Upper lobe of left lung (tissue), 6 donors: ENCODE measurements around the gene PARP3. TPM values are rescaled to one million over a fixed set of nuclear protein-coding genes. Genes with fewer than 3 reads are reported as not detected.

Experiments used
- ATAC-seq, 2 donors: fragments of 200-7000 bp; cut with Tn5 transposase; one replicate each; pipeline ENCODE4 v1.9.1; 2022; ENCODE audit warnings: mild to moderate bottlenecking in 2 of 2, moderate library complexity in 2 of 2; ENCODE audit not compliant: low FRiP score in 2 of 2
- DNase-seq, 2 donors: peaks; one replicate each; pipeline ENCODE4 v3.0.0-alpha.2; 2019 to 2020
- H3K27ac ChIP-seq, 4 donors: fragments of 200-600 bp; sonication (generic); one replicate each; pipeline ENCODE4 v1.5.1; 2016 to 2019
- H3K27me3 ChIP-seq, 4 donors: fragments of 200-600 bp; sonication (generic); one replicate each; pipeline ENCODE4 v1.5.1; 2017 to 2019
- H3K36me3 ChIP-seq, 4 donors: fragments of 200-600 bp; sonication (generic); one replicate each; pipeline ENCODE4 v1.5.1; 2016 to 2019
- H3K4me1 ChIP-seq, 4 donors: fragments of 200-600 bp; sonication (generic); one replicate each; pipeline ENCODE4 v1.5.1; 2018 to 2019
- H3K4me3 ChIP-seq, 4 donors: fragments of 200-600 bp; sonication (generic); one replicate each; pipeline ENCODE4 v1.5.1; 2017 to 2019; ENCODE audit warnings: mild to moderate bottlenecking in 2 of 4, moderate library complexity in 1 of 4
- H3K9me3 ChIP-seq, 4 donors: fragments of 200-600 bp; sonication (generic); one replicate each; pipeline ENCODE4 v1.5.1; 2018 to 2019
- CTCF ChIP-seq, 6 experiments: fragments of 450-650 bp in 4 of 6; fragments of 200-600 bp in 2 of 6; sonication (generic) in 2 of 6; IDR thresholded peaks; one replicate each; pipeline ENCODE4 v1.5.1; 2016 to 2019; ENCODE audit warnings: antibody characterized with exemption in 6 of 6
- EP300 ChIP-seq, 4 donors: sonication (generic); formaldehyde crosslinking; IDR thresholded peaks; one replicate each; pipeline ENCODE4 v1.5.1; 2017; ENCODE audit warnings: antibody characterized with exemption in 4 of 4, control low read depth in 2 of 4
- POLR2A ChIP-seq, 4 donors: fragments of 450-650 bp; IDR thresholded peaks; one replicate each; pipeline ENCODE4 v1.5.1; 2016 to 2017; ENCODE audit warnings: antibody characterized with exemption in 4 of 4, mild to moderate bottlenecking in 2 of 4
- POLR2AphosphoS5 ChIP-seq, 2 donors: sonication (generic); formaldehyde crosslinking; IDR thresholded peaks; one replicate each; pipeline ENCODE4 v1.5.1; 2017; ENCODE audit warnings: antibody characterized with exemption in 2 of 2
- WGBS, 2 donors: methylation state at CpG; one replicate each; pipeline ENCODE4 v1.1.5; 2017 to 2018; 5-methylcytosine and 5-hydroxymethylcytosine counted together
- total RNA-seq, 6 donors: library from RNA; depleted of rRNA in 4 of 6; stranded (reverse); fragments of >200 nt in 4 of 6; gene quantifications; one replicate each; pipeline versions ENCODE4 v1.1.0 to v1.2.1, GENCODE V29; 2016 to 2021
- donor health status: DM: no; HTN: no; CAD: no; lungs with moderate emphysema.
- donor health status: DM: no; HTN: yes; CAD: no; lungs with severe emphysema.

The PARP3 gene
- total RNA-seq, 6 donors from 2014 or later, result 23.0 to 80.7 (median 35.7) TPM

- Histone ChIP-seq H3K4me3 (no peak overlapping the region), H3K36me3 (peaks cover 36 to 71% (median 60%) of the 10 kb centered on the region in 4 donors), H3K9me3 (no peaks in the 10 kb centered on the region), H3K27me3 (no peaks in the 10 kb centered on the region), H3K27ac (no peak overlapping the region), H3K4me1 (peaks cover 0 to 8% (median 6%) of the 10 kb centered on the region in 4 donors)
- DNase-seq (no peak), ATAC-seq (no peak)
- 94 to 95% methylated on average over 20 to 28 of the region's 28 CpGs for WGBS, 2 donors
- TF ChIP-seq POLR2A (IDR thresholded peaks at IDR 0.05) (no peak), CTCF (IDR thresholded peaks at IDR 0.05) (no peak)
Observed at GRCh38 chr3:51934991-51935885, 6.9 kb upstream of the PARP3 start.

GRCh38 chr3:51935886-51936755, 6.0 kb upstream of the PARP3 start:
- H3K4me1 ChIP-seq, result peaks cover 8 to 17% (median 15%) of the 10 kb centered on the region in 4 donors
- H3K27me3 ChIP-seq, result no peaks in the 10 kb centered on the region
- DNase-seq, result peak in 1 of 2 donors; percentile 12
- no peaks in the 10 kb centered on the region for H3K9me3 ChIP-seq
- no peak overlapping the region for H3K4me3 ChIP-seq
- TF ChIP-seq CTCF (IDR thresholded peaks at IDR 0.05) (no peak), POLR2A (IDR thresholded peaks at IDR 0.05) (no peak), POLR2AphosphoS5 (IDR thresholded peaks at IDR 0.05) (no peak), EP300 (IDR thresholded peaks at IDR 0.05) (no peak)
- peaks cover 36 to 71% (median 59%) of the 10 kb centered on the region in 4 donors for H3K36me3 ChIP-seq
- H3K27ac ChIP-seq, result no peak overlapping the region
- ATAC-seq, result no peak
- 94 to 96% methylated on average over 20 to 25 of the region's 25 CpGs for WGBS, 2 donors

- ATAC-seq (no peak), DNase-seq (peak in 1 of 2 donors; percentile 4)
- H3K27me3 ChIP-seq, result no peaks in the 10 kb centered on the region
- H3K4me3 ChIP-seq, result no peak overlapping the region
- TF ChIP-seq POLR2AphosphoS5 (IDR thresholded peaks at IDR 0.05) (no peak), CTCF (IDR thresholded peaks at IDR 0.05) (no peak), EP300 (IDR thresholded peaks at IDR 0.05) (no peak), POLR2A (IDR thresholded peaks at IDR 0.05) (no peak)
- 90% methylated on average over 6 to 9 of the region's 9 CpGs for whole genome bisulfite sequencing, 2 donors
- H3K4me1 ChIP-seq, result peaks cover 13 to 21% (median 18%) of the 10 kb centered on the region in 4 donors
- no peaks in the 10 kb centered on the region for H3K9me3 ChIP-seq
- peaks cover 36 to 66% (median 58%) of the 10 kb centered on the region in 4 donors for H3K36me3 ChIP-seq
- no peak overlapping the region for H3K27ac ChIP-seq
Observed at GRCh38 chr3:51937014-51937413, 5.1 kb upstream of the PARP3 start.

- Histone ChIP-seq H3K27ac (no peak overlapping the region), H3K36me3 (peaks cover 36 to 61% (median 54%) of the 10 kb centered on the region in 4 donors), H3K4me1 (peaks cover 20 to 28% (median 24%) of the 10 kb centered on the region in 4 donors), H3K9me3 (no peaks in the 10 kb centered on the region), H3K4me3 (no peak overlapping the region), H3K27me3 (no peaks in the 10 kb centered on the region)
- no peak for TF ChIP-seq POLR2A (IDR thresholded peaks at IDR 0.05)
- no peak for TF ChIP-seq POLR2AphosphoS5 (IDR thresholded peaks at IDR 0.05)
- TF ChIP-seq EP300 (IDR thresholded peaks at IDR 0.05), result no peak
- no peak for TF ChIP-seq CTCF (IDR thresholded peaks at IDR 0.05)
- DNase-seq, result peak in 1 of 2 donors; percentile 17
- no peak for ATAC-seq
- WGBS, 2 donors, result 94% methylated on average over 13 of the region's 13 CpGs
Observed at GRCh38 chr3:51937611-51938450, 4.3 kb upstream of the PARP3 start.
